Panc1 (cell line): ENCODE data around the gene SLC49A3. TPM values are rescaled to one million over a fixed set of nuclear protein-coding genes. Genes with fewer than 3 reads are reported as not detected.

ENCODE experiments used
- ATAC-seq: fragments of 200-7000 bp; cut with Tn5 transposase; 2 replicates; pipeline ENCODE4 v1.9.1; 2020; ENCODE audit warnings: mild to moderate bottlenecking, moderate library complexity
- BruUV-seq: library from RNA; stranded (reverse); fragments of 400-500 nt; replicated peaks from 2 replicates; lab custom pipeline; 2021; lab: Mats Ljungman, UMichigan
- CTCF ChIA-PET: fragments of 300-600 bp; sonication (Branson Sonifier 250); formaldehyde crosslinking; loops from one replicate; lab custom pipeline; 2022; ENCODE audit warnings: antibody characterized with exemption; lab: Charles Lee
- POLR2A ChIA-PET: fragments of 300-600 bp; sonication (Branson Sonifier 250); formaldehyde crosslinking; loops from one replicate; lab custom pipeline; 2022; ENCODE audit warnings: antibody characterized with exemption; lab: Charles Lee
- DNase-seq: peaks from one replicate; pipeline ENCODE4 v3.0.0-alpha.2; 2010; ENCODE audit warnings: low read depth, low spot score
- H3K27ac ChIP-seq: 2 replicates; pipeline ENCODE4 v1.5.1; 2011; ENCODE audit warnings: mild to moderate bottlenecking, low read length, inconsistent platforms
- H3K27me3 ChIP-seq: fragments of 200-500 bp; sonication (Bioruptor generic); 2 replicates; pipeline ENCODE4 v1.6.0; 2014; ENCODE audit warnings: low read length, inconsistent platforms; ENCODE audit not compliant: control insufficient read depth, insufficient read depth
- H3K36me3 ChIP-seq: fragments of 200-500 bp; sonication (Bioruptor generic); 2 replicates; pipeline ENCODE4 v1.5.1; 2014; ENCODE audit warnings: inconsistent platforms, mild to moderate bottlenecking, low read length, moderate library complexity; ENCODE audit not compliant: control insufficient read depth, insufficient read depth
- H3K4me1 ChIP-seq: 2 replicates; pipeline ENCODE4 v1.5.1; 2011; ENCODE audit warnings: inconsistent platforms, mild to moderate bottlenecking, low read length, moderate library complexity; ENCODE audit not compliant: control insufficient read depth, insufficient read depth
- H3K4me3 ChIP-seq, 2 experiments: 2 replicates each; pipeline ENCODE4 v1.5.1; 2011 to 2012; ENCODE audit warnings: low read depth in 2 of 2, low read length in 2 of 2, mild to moderate bottlenecking in 2 of 2, inconsistent platforms in 1 of 2, moderate library complexity in 1 of 2
- H3K9me3 ChIP-seq: fragments of 200-500 bp; sonication (Bioruptor generic); 2 replicates; pipeline ENCODE4 v1.5.1; 2014; ENCODE audit warnings: low read depth, mild to moderate bottlenecking, inconsistent platforms, low read length, moderate library complexity; ENCODE audit not compliant: control insufficient read depth, insufficient read depth
- POLR2AphosphoS5 ChIP-seq: IDR thresholded peaks from 2 replicates; pipeline ENCODE4 v1.6.1; 2012; ENCODE audit warnings: mild to moderate bottlenecking, low read depth, low read length, moderate library complexity
- REST ChIP-seq, 2 experiments: IDR thresholded peaks; 2 replicates each; pipeline ENCODE4 v1.6.1; 2011 to 2012; ENCODE audit warnings: low read depth in 2 of 2, control low read depth in 1 of 2, low read length in 1 of 2, mild to moderate bottlenecking in 1 of 2, moderate library complexity in 1 of 2; ENCODE audit not compliant: insufficient read depth in 1 of 2
- SIN3A ChIP-seq: IDR thresholded peaks from 2 replicates; pipeline ENCODE4 v1.6.1; 2012; ENCODE audit warnings: low read depth, mild to moderate bottlenecking, low read length, moderate library complexity, borderline replicate concordance; ENCODE audit not compliant: insufficient read depth
- TCF7L2 ChIP-seq: IDR thresholded peaks from 2 replicates; pipeline ENCODE4 v1.6.1; 2011; ENCODE audit warnings: mild to moderate bottlenecking, low read depth, low read length, inconsistent platforms
- in situ Hi-C: cut with HindIII; loops from 2 replicates; pipeline ENCODE4 v1.10.0; 2016; ENCODE audit warnings: low sequenced_read_pairs, low pct_unique_long_range_greater_than_20kb
- intact Hi-C: fragments of 100-400 bp; cut with micrococcal nuclease; formaldehyde crosslinking; loops from one replicate; pipeline ENCODE4 v1.10.0; 2022; ENCODE audit not compliant: unreplicated experiment
- total RNA-seq: library from RNA; stranded (reverse); gene quantifications from one replicate; pipeline ENCODE4 v1.2.1, GENCODE V29; 2021; ENCODE audit not compliant: unreplicated experiment
- TF ChIP-seq, protein P1 (sequence below): fragments of 450-650 bp; IDR thresholded peaks from 2 replicates; pipeline ENCODE4 v1.5.1; 2017; ENCODE audit warnings: mild to moderate bottlenecking

SLC49A3 gene
- total RNA-seq, 1 experiment from 2014 or later = 0.62 TPM

GRCh38 chr4:654503-654845, 34.5 kb downstream of the SLC49A3 start:
- no TSS peak for BruUV-seq
- H3K36me3 ChIP-seq = no peaks in the 10 kb centered on the region
- DNase-seq (no peak), ATAC-seq (no peak)
- intact Hi-C loops (no loop called here), in situ Hi-C loops (no loop called here)
- no peaks in the 10 kb centered on the region for H3K4me1 ChIP-seq
- no peaks in the 10 kb centered on the region for H3K9me3 ChIP-seq
- no peak for TF ChIP-seq POLR2AphosphoS5
- TF ChIP-seq, protein P1, sequence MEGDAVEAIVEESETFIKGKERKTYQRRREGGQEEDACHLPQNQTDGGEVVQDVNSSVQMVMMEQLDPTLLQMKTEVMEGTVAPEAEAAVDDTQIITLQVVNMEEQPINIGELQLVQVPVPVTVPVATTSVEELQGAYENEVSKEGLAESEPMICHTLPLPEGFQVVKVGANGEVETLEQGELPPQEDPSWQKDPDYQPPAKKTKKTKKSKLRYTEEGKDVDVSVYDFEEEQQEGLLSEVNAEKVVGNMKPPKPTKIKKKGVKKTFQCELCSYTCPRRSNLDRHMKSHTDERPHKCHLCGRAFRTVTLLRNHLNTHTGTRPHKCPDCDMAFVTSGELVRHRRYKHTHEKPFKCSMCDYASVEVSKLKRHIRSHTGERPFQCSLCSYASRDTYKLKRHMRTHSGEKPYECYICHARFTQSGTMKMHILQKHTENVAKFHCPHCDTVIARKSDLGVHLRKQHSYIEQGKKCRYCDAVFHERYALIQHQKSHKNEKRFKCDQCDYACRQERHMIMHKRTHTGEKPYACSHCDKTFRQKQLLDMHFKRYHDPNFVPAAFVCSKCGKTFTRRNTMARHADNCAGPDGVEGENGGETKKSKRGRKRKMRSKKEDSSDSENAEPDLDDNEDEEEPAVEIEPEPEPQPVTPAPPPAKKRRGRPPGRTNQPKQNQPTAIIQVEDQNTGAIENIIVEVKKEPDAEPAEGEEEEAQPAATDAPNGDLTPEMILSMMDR = no peak
- no peak for TF ChIP-seq SIN3A
- no peak for TF ChIP-seq TCF7L2
- TF ChIP-seq REST (IDR thresholded peaks at IDR 0.05; ENCODE audit: insufficient read depth in 1 of 2, low read depth in 2 of 2, low read length in 1 of 2) = no peak
- no peak overlapping the region for H3K27ac ChIP-seq
- H3K4me3 ChIP-seq = no peak overlapping the region
- ChIA-PET POLR2A (no interaction called here), CTCF (no interaction called here)
- no peaks in the 10 kb centered on the region for H3K27me3 ChIP-seq

DNA sequence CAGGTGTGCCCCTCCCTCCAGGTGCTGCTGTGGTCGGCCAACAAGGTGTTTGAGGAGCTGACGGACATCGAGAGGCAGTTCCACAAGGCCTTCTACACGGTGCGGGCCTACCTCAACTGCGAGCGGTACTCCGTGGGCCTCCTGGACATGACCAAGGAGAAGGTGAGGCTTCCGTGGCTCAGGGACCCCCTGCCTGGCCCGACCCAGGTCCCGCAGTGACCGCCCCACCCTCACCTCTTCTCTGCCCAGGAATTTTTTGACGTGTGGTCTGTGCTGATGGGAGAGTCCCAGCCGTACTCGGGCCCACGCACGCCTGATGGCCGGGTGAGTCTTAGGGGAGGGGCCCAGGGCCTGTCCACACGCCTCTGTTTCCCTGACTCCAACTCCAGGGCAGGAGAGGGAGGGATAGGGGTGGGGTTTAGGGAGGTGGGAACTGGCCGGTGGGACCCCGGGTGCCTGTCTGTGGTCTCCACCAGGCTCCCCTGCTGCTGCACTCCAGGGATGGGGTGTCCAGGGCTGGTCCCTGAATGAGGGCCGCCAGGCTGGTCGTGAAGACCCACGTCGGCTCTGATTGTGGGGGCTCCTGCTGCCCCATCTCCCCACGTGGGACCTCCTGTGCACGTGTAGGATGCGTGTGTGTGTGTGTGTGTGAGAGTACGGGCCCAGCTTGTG, 35.0 kb downstream of the SLC49A3 start:
- H3K4me3 ChIP-seq = no peak overlapping the region
- no TSS peak for BruUV-seq
- ChIA-PET POLR2A (no interaction called here), CTCF (no interaction called here)
- H3K36me3 ChIP-seq = no peaks in the 10 kb centered on the region
- no peak overlapping the region for H3K27ac ChIP-seq
- in situ Hi-C loops (no loop called here), intact Hi-C loops (no loop called here)
- no peaks in the 10 kb centered on the region for H3K9me3 ChIP-seq
- DNase-seq (no peak), ATAC-seq (no peak)
- no peak for TF ChIP-seq POLR2AphosphoS5
- TF ChIP-seq SIN3A = no peak
- TF ChIP-seq TCF7L2 = no peak
- no peak for TF ChIP-seq REST (IDR thresholded peaks at IDR 0.05; ENCODE audit: insufficient read depth in 1 of 2, low read depth in 2 of 2, low read length in 1 of 2)
- TF ChIP-seq, protein P1 = no peak
- H3K27me3 ChIP-seq = no peaks in the 10 kb centered on the region
- no peaks in the 10 kb centered on the region for H3K4me1 ChIP-seq
